GM12878 (cell line): ENCODE results near the gene HIC1. TPM values are rescaled to one million over a fixed set of nuclear protein-coding genes. Genes with fewer than 3 reads are reported as not detected.

ENCODE experiments used
- BCL11A ChIP-seq: IDR thresholded peaks from 2 replicates; pipeline ENCODE4 v1.6.1; 2011; ENCODE audit warnings: low read depth, low read length
- CBX5 ChIP-seq: sonication (generic); IDR thresholded peaks from 2 replicates; pipeline ENCODE4 v1.6.1; 2016; ENCODE audit warnings: low read depth, moderate library complexity, mild to moderate bottlenecking, inconsistent platforms
- CREM ChIP-seq: IDR thresholded peaks from 2 replicates; pipeline ENCODE4 v1.6.1; 2014; ENCODE audit warnings: antibody characterized with exemption, low read depth
- CTCF ChIP-seq, 3 experiments: IDR thresholded peaks in 2 of 3; conservative IDR thresholded peaks in 1 of 3; 2 replicates each; pipeline ENCODE4 v1.5.1; 2011; ENCODE audit warnings: low read depth in 3 of 3, low read length in 3 of 3, mild to moderate bottlenecking in 3 of 3, control low read depth in 2 of 3, moderate library complexity in 2 of 3, inconsistent platforms in 1 of 3, mixed read lengths in 1 of 3; ENCODE audit not compliant: control insufficient read depth in 2 of 3, insufficient read depth in 1 of 3; ENCODE audit errors: extremely low read depth in 1 of 3
- E2F8 ChIP-seq: fragments of 450-650 bp; IDR thresholded peaks from 2 replicates; pipeline ENCODE4 v1.6.1; 2018; ENCODE audit warnings: mild to moderate bottlenecking, low read depth, moderate library complexity; ENCODE audit not compliant: partially characterized antibody
- GATAD2B ChIP-seq: fragments of 450-650 bp; conservative IDR thresholded peaks from 2 replicates; pipeline ENCODE4 v1.6.1; 2017; ENCODE audit warnings: low read depth, mild to moderate bottlenecking, moderate library complexity
- HCFC1 ChIP-seq: fragments of 150-350 bp; IDR thresholded peaks from 2 replicates; pipeline ENCODE4 v1.6.1; 2014; ENCODE audit warnings: low read length
- HDAC6 ChIP-seq: fragments of 200-600 bp; sonication (generic); IDR thresholded peaks from one replicate; pipeline ENCODE4 v1.8.0; 2017; ENCODE audit warnings: antibody characterized with exemption; ENCODE audit not compliant: unreplicated experiment
- MAX ChIP-seq: IDR thresholded peaks from 2 replicates; pipeline ENCODE4 v1.6.1; 2012; ENCODE audit warnings: low read depth, low read length, improper control_type of control experiment
- MYC ChIP-seq: IDR thresholded peaks from 2 replicates; pipeline ENCODE4 v1.6.1; 2011; ENCODE audit warnings: mild to moderate bottlenecking, low read length, moderate library complexity, inconsistent platforms; ENCODE audit not compliant: insufficient read depth, insufficient replicate concordance, insufficient read length, severe bottlenecking
- PRDM15 ChIP-seq: fragments of 450-650 bp; formaldehyde crosslinking; IDR thresholded peaks from 2 replicates; pipeline ENCODE4 v1.4.0; 2020; ENCODE audit warnings: mild to moderate bottlenecking, moderate library complexity
- RFX5 ChIP-seq: IDR thresholded peaks from 2 replicates; pipeline ENCODE4 v1.6.1; 2011; ENCODE audit warnings: low read depth, low read length, improper control_type of control experiment
- SMARCA5 ChIP-seq: fragments of 450-650 bp; IDR thresholded peaks from 2 replicates; pipeline ENCODE4 v1.6.1; 2017; ENCODE audit warnings: mild to moderate bottlenecking
- SP1 ChIP-seq: IDR thresholded peaks from one replicate; pipeline ENCODE4 v1.6.1; 2011; ENCODE audit warnings: low read depth, low read length
- STAT3 ChIP-seq: IDR thresholded peaks from 2 replicates; pipeline ENCODE4 v1.6.1; 2011; ENCODE audit warnings: low read depth, low read length, improper control_type of control experiment
- ZBTB4 ChIP-seq: fragments of 450-650 bp; formaldehyde crosslinking; IDR thresholded peaks from 2 replicates; pipeline ENCODE4 v1.4.0; 2022; ENCODE audit warnings: mild to moderate bottlenecking, moderate library complexity
- ZNF217 ChIP-seq: fragments of 450-650 bp; IDR thresholded peaks from 2 replicates; pipeline ENCODE4 v1.6.1; 2017; ENCODE audit warnings: antibody characterized with exemption, mild to moderate bottlenecking
- ZNF274 ChIP-seq: IDR thresholded peaks from one replicate; pipeline ENCODE4 v1.8.0; 2011; ENCODE audit not compliant: insufficient read length, insufficient read depth
- polyA plus RNA-seq, 11 experiments: library from polyadenylated mRNA; depleted of rRNA in 4 of 11; unstranded in 6 of 11; stranded (reverse) in 5 of 11; fragments of >200 nt; fragmentation: Nextera tagmentation in 4 of 11; fragmentation: Illumina TruSeq in 1 of 11; extraction: Ambion mirVana in 4 of 11; extraction: Trizol in 1 of 11; gene quantifications; 1 replicate in 1 of 11; 2 replicates in 10 of 11; pipeline versions ENCODE4 v1.2.1 to v1.2.3, GENCODE V29; 2011 to 2016; ENCODE audit warnings: inconsistent platforms in 2 of 11, missing spikeins in 2 of 11, low read depth in 1 of 11
- total RNA-seq, 4 experiments: library from RNA; depleted of rRNA in 3 of 4; stranded (reverse); fragments of >200 nt in 3 of 4; fragmentation: Illumina TruSeq in 1 of 4; extraction: Trizol in 1 of 4; gene quantifications; 2 replicates each; pipeline versions ENCODE4 v1.2.1 to v1.2.3, GENCODE V29; 2013 to 2021

The HIC1 gene
- total and polyA plus RNA-seq, 10 of the 15 experiments (the other 5 are each of a cell fraction or from before 2014, with no cell fraction given): 0.11 to 61.1 (median 4.9) TPM

GRCh38 chr17:2054512-2055291 is at the start of gene HIC1 (continued):
- TF ChIP-seq E2F8: no peak
- TF ChIP-seq PRDM15 (CRISPR knock-in tag): no peak
- TF ChIP-seq SMARCA5: peak; percentile 97
- no peak for TF ChIP-seq HDAC6
- TF ChIP-seq MYC: no peak
- no peak for TF ChIP-seq BCL11A
- no peak for TF ChIP-seq ZBTB4 (CRISPR knock-in tag)
- no peak for TF ChIP-seq RFX5
- TF ChIP-seq ZNF274: no peak
- TF ChIP-seq GATAD2B: peak; percentile 60; the same call in 1 of the 2 replicates
- TF ChIP-seq SP1: no peak
- no peak for TF ChIP-seq CREM
- TF ChIP-seq HCFC1: no peak; the same call in 1 of the 2 replicates
- peak; percentile 74 to 96 (median 88); a peak in 5 of 6 replicates for TF ChIP-seq CTCF (IDR thresholded peaks at IDR 0.05 in 2 of 3, conservative IDR thresholded peaks at IDR 0.05 in 1 of 3; ENCODE audit: control insufficient read depth in 2 of 3, extremely low read depth in 1 of 3, insufficient read depth in 1 of 3, low read depth in 3 of 3, low read length in 3 of 3)
- TF ChIP-seq MAX: peak; percentile 46
- no peak for TF ChIP-seq STAT3
- 0 out of 2 replicates have a peak, but pooled peaks have one; percentile 35 for TF ChIP-seq ZNF217
- no peak for TF ChIP-seq CBX5
